Measurements from ENCODE around the gene PSD2. TPM values are rescaled to one million over a fixed set of nuclear protein-coding genes. Genes with fewer than 3 reads are reported as not detected.

The PSD2 gene
- total RNA-seq, 5 donors from 2014 or later (not counting 1 experiment from before 2014, with no cell fraction given), result 0.07 to 0.15 (median 0.09) TPM; not detected in 2

DNA sequence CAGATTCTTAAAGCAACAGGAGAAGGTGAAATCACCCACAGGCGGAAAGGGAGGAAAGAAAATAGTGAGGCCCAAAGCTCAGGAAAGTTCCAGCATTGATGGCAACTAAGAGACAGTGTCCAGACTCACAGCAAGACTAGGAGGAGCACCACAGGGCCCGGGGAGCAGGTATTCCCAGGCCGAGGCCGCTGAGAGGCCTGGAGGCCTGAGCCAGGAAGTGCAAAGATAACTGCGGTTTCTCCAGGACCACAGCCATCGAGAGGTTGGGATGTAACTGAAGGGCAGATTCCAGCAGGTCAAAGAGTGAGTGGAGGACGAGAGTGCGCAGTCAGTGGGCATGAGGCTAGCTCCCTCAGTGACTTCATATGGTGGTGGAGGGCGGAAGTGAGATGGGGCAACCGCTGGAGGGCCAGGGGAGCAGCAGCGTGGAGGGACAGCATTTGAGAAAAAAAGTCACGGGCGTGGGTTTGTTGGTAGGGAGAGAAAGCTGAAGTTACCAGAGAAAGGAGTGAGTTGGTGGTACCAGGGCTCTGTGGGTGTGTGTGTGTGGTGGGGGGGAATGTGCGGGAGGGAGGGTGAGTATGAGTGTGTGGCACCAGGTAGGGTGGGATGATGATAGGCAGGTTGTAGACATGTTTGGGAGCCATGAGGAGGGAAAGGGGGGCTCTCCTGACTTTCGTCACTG lies 89.7 kb downstream of the PSD2 start:
- Mint-ChIP-seq H3K4me3 (no peak overlapping the region), H3K4me1 (no peaks in the 10 kb centered on the region), H3K27ac (no peak overlapping the region), H3K9me3 (no peaks in the 10 kb centered on the region), H3K36me3 (no peaks in the 10 kb centered on the region), H3K27me3 (peaks cover 7 to 20% of the 10 kb centered on the region in 2 donors)
- WGBS (ENCODE audit: insufficient coverage), result 75% methylated on average over 14 of the region's 15 CpGs
- Histone ChIP-seq H3K36me3 (ENCODE audit: control insufficient read depth in 2 of 2, extremely low read depth in 1 of 2, insufficient read depth in 1 of 2, low read length in 1 of 2) (no peaks in the 10 kb centered on the region), H3K9me3 (no peaks in the 10 kb centered on the region), H3K4me1 (ENCODE audit: control insufficient read depth in 1 of 2, extremely low read depth in 1 of 2, insufficient read depth in 2 of 2, low read length in 2 of 2) (no peaks in the 10 kb centered on the region), H3K27ac (ENCODE audit: low read length) (no peak overlapping the region), H3K4me3 (ENCODE audit: control insufficient read depth in 1 of 2, extremely low read depth in 1 of 2, low read length in 1 of 2) (no peak overlapping the region), H3K27me3 (replicated peaks in 1 of 2; ENCODE audit: control insufficient read depth in 2 of 2, extremely low read depth in 1 of 2, insufficient read depth in 2 of 2, low read length in 1 of 2) (peaks cover 0 to 30% of the 10 kb centered on the region in 2 experiments)
- CTCF ChIA-PET, result interaction anchor here in 1 of 2 donors (0.6 kb wide), 1 partner anchor 331 kb away, joined by 3 read pairs; no protein-coding TSS in a partner anchor
- DNase-seq (no peak), ATAC-seq (replicated peaks in 1 of 4) (no peak)
- POLR2A ChIA-PET, result no interaction called here

- no peaks in the 10 kb centered on the region for H3K4me1 Mint-ChIP-seq
- H3K4me1 ChIP-seq (ENCODE audit: control insufficient read depth in 1 of 2, extremely low read depth in 1 of 2, insufficient read depth in 2 of 2, low read length in 2 of 2), result no peaks in the 10 kb centered on the region
- no peak overlapping the region for H3K4me3 ChIP-seq (ENCODE audit: control insufficient read depth in 1 of 2, extremely low read depth in 1 of 2, low read length in 1 of 2)
- no peak overlapping the region for H3K27ac Mint-ChIP-seq
- no peaks in the 10 kb centered on the region for H3K36me3 Mint-ChIP-seq
- no peak for ATAC-seq (replicated peaks in 1 of 4)
- no peak for DNase-seq
- 88% methylated on average over 2 of the region's 4 CpGs for WGBS (ENCODE audit: insufficient coverage)
- no peaks in the 10 kb centered on the region for H3K36me3 ChIP-seq (ENCODE audit: control insufficient read depth in 2 of 2, extremely low read depth in 1 of 2, insufficient read depth in 1 of 2, low read length in 1 of 2)
- no peaks in the 10 kb centered on the region for H3K9me3 ChIP-seq
- peaks cover 0 to 27% of the 10 kb centered on the region in 2 experiments for H3K27me3 ChIP-seq (replicated peaks in 1 of 2; ENCODE audit: control insufficient read depth in 2 of 2, extremely low read depth in 1 of 2, insufficient read depth in 2 of 2, low read length in 1 of 2)
- no peak overlapping the region for H3K4me3 Mint-ChIP-seq
- POLR2A ChIA-PET, result no interaction called here
- peaks cover 7 to 21% of the 10 kb centered on the region in 2 donors for H3K27me3 Mint-ChIP-seq
- no peaks in the 10 kb centered on the region for H3K9me3 Mint-ChIP-seq
- CTCF ChIA-PET, result no interaction called here
- no peak overlapping the region for H3K27ac ChIP-seq (ENCODE audit: low read length)
Measured at GRCh38 chr5:139885857-139886208, 90.2 kb downstream of the PSD2 start.

- Histone ChIP-seq H3K36me3 (ENCODE audit: control insufficient read depth in 2 of 2, extremely low read depth in 1 of 2, insufficient read depth in 1 of 2, low read length in 1 of 2) (no peaks in the 10 kb centered on the region), H3K27me3 (replicated peaks in 1 of 2; ENCODE audit: control insufficient read depth in 2 of 2, extremely low read depth in 1 of 2, insufficient read depth in 2 of 2, low read length in 1 of 2) (peaks cover 0 to 24% of the 10 kb centered on the region in 2 experiments), H3K9me3 (no peaks in the 10 kb centered on the region), H3K4me1 (ENCODE audit: control insufficient read depth in 1 of 2, extremely low read depth in 1 of 2, insufficient read depth in 2 of 2, low read length in 2 of 2) (no peaks in the 10 kb centered on the region), H3K4me3 (ENCODE audit: control insufficient read depth in 1 of 2, extremely low read depth in 1 of 2, low read length in 1 of 2) (no peak overlapping the region), H3K27ac (ENCODE audit: low read length) (no peak overlapping the region)
- POLR2A ChIA-PET, result no interaction called here
- ATAC-seq (replicated peaks in 1 of 4) (no peak), DNase-seq (no peak)
- CTCF ChIA-PET, result no interaction called here
- H3K27me3 Mint-ChIP-seq, result peaks cover 7 to 23% of the 10 kb centered on the region in 2 donors
- H3K4me3 Mint-ChIP-seq, result no peak overlapping the region
- 42% methylated on average over 2 of the region's 2 CpGs for WGBS (ENCODE audit: insufficient coverage)
- H3K27ac Mint-ChIP-seq, result no peak overlapping the region
- H3K4me1 Mint-ChIP-seq, result no peaks in the 10 kb centered on the region
- H3K36me3 Mint-ChIP-seq, result no peaks in the 10 kb centered on the region
- H3K9me3 Mint-ChIP-seq, result no peaks in the 10 kb centered on the region
Measured at GRCh38 chr5:139886213-139886612, 90.6 kb downstream of the PSD2 start.

GRCh38 chr5:139888370-139888769 lies 92.8 kb downstream of the PSD2 start:
- peaks cover 0 to 26% of the 10 kb centered on the region in 2 experiments for H3K27me3 ChIP-seq (replicated peaks in 1 of 2; ENCODE audit: control insufficient read depth in 2 of 2, extremely low read depth in 1 of 2, insufficient read depth in 2 of 2, low read length in 1 of 2)
- no peaks in the 10 kb centered on the region for H3K9me3 ChIP-seq
- no peaks in the 10 kb centered on the region for H3K4me1 ChIP-seq (ENCODE audit: control insufficient read depth in 1 of 2, extremely low read depth in 1 of 2, insufficient read depth in 2 of 2, low read length in 2 of 2)
- no peaks in the 10 kb centered on the region for H3K36me3 ChIP-seq (ENCODE audit: control insufficient read depth in 2 of 2, extremely low read depth in 1 of 2, insufficient read depth in 1 of 2, low read length in 1 of 2)
- no peak overlapping the region for H3K27ac Mint-ChIP-seq
- POLR2A ChIA-PET, result no interaction called here
- WGBS (ENCODE audit: insufficient coverage), result 51% methylated on average over 3 of the region's 4 CpGs
- peaks cover 11 to 29% of the 10 kb centered on the region in 2 donors for H3K27me3 Mint-ChIP-seq
- H3K4me1 Mint-ChIP-seq, result no peaks in the 10 kb centered on the region
- H3K9me3 Mint-ChIP-seq, result no peaks in the 10 kb centered on the region
- H3K4me3 Mint-ChIP-seq, result no peak overlapping the region
- ATAC-seq (replicated peaks in 1 of 4) (no peak), DNase-seq (no peak)
- CTCF ChIA-PET, result no interaction called here
- H3K27ac ChIP-seq (ENCODE audit: low read length), result no peak overlapping the region
- no peaks in the 10 kb centered on the region for H3K36me3 Mint-ChIP-seq
- no peak overlapping the region for H3K4me3 ChIP-seq (ENCODE audit: control insufficient read depth in 1 of 2, extremely low read depth in 1 of 2, low read length in 1 of 2)

GRCh38 chr5:139889410-139889809 lies 93.8 kb downstream of the PSD2 start:
- Histone ChIP-seq H3K4me1 (ENCODE audit: control insufficient read depth in 1 of 2, extremely low read depth in 1 of 2, insufficient read depth in 2 of 2, low read length in 2 of 2) (no peaks in the 10 kb centered on the region), H3K27ac (ENCODE audit: low read length) (no peak overlapping the region), H3K36me3 (ENCODE audit: control insufficient read depth in 2 of 2, extremely low read depth in 1 of 2, insufficient read depth in 1 of 2, low read length in 1 of 2) (no peaks in the 10 kb centered on the region), H3K4me3 (ENCODE audit: control insufficient read depth in 1 of 2, extremely low read depth in 1 of 2, low read length in 1 of 2) (no peak overlapping the region), H3K27me3 (replicated peaks in 1 of 2; ENCODE audit: control insufficient read depth in 2 of 2, extremely low read depth in 1 of 2, insufficient read depth in 2 of 2, low read length in 1 of 2) (peaks cover 0 to 27% of the 10 kb centered on the region in 2 experiments), H3K9me3 (no peaks in the 10 kb centered on the region)
- no CpG with 5 or more reads among the region's 2 CpGs for WGBS (ENCODE audit: insufficient coverage)
- Mint-ChIP-seq H3K4me1 (no peaks in the 10 kb centered on the region), H3K27ac (no peak overlapping the region), H3K4me3 (no peak overlapping the region), H3K36me3 (no peaks in the 10 kb centered on the region), H3K27me3 (peaks cover 14 to 27% of the 10 kb centered on the region in 2 donors), H3K9me3 (no peaks in the 10 kb centered on the region)
- ChIA-PET CTCF (no interaction called here), POLR2A (interaction anchor here in 1 of 2 donors (0.6 kb wide), 1 partner anchor 9 kb away, joined by 5 read pairs; no protein-coding TSS in a partner anchor)
- DNase-seq (no peak), ATAC-seq (replicated peaks in 1 of 4) (no peak)

- Mint-ChIP-seq H3K27me3 (peaks cover 12 to 30% of the 10 kb centered on the region in 2 donors), H3K4me3 (no peak overlapping the region), H3K36me3 (no peaks in the 10 kb centered on the region), H3K4me1 (no peaks in the 10 kb centered on the region), H3K9me3 (no peaks in the 10 kb centered on the region), H3K27ac (no peak overlapping the region)
- WGBS (ENCODE audit: insufficient coverage), result 70% methylated on average over 9 of the region's 9 CpGs
- Histone ChIP-seq H3K27me3 (replicated peaks in 1 of 2; ENCODE audit: control insufficient read depth in 2 of 2, extremely low read depth in 1 of 2, insufficient read depth in 2 of 2, low read length in 1 of 2) (peaks cover 0 to 31% of the 10 kb centered on the region in 2 experiments), H3K27ac (ENCODE audit: low read length) (no peak overlapping the region), H3K9me3 (no peaks in the 10 kb centered on the region), H3K4me1 (ENCODE audit: control insufficient read depth in 1 of 2, extremely low read depth in 1 of 2, insufficient read depth in 2 of 2, low read length in 2 of 2) (peaks cover 0 to 13% of the 10 kb centered on the region in 2 experiments), H3K36me3 (ENCODE audit: control insufficient read depth in 2 of 2, extremely low read depth in 1 of 2, insufficient read depth in 1 of 2, low read length in 1 of 2) (no peaks in the 10 kb centered on the region), H3K4me3 (ENCODE audit: control insufficient read depth in 1 of 2, extremely low read depth in 1 of 2, low read length in 1 of 2) (no peak overlapping the region)
- ATAC-seq (replicated peaks in 1 of 4), result no peak
- ChIA-PET CTCF (no interaction called here), POLR2A (no interaction called here)
- no peak for DNase-seq
Measured at GRCh38 chr5:139893873-139894272, 98.3 kb downstream of the PSD2 start.
